ENCODE data around the gene ERBB4.

GRCh38 chr2:212328136-212328535, 210.5 kb downstream of the ERBB4 start:
- TF ChIP-seq IRF3 (IDR thresholded peaks at IDR 0.05) (no peak), JUND (IDR thresholded peaks at IDR 0.05; ENCODE audit: low read depth, low read length) (no peak)
